ENCODE results near the gene PLAAT2. TPM values are rescaled to one million over a fixed set of nuclear protein-coding genes. Genes with fewer than 3 reads are reported as not detected.

The PLAAT2 gene
- total RNA-seq, 1 experiment from 2014 or later, result 0.66 TPM

- TF ChIP-seq, protein P1, sequence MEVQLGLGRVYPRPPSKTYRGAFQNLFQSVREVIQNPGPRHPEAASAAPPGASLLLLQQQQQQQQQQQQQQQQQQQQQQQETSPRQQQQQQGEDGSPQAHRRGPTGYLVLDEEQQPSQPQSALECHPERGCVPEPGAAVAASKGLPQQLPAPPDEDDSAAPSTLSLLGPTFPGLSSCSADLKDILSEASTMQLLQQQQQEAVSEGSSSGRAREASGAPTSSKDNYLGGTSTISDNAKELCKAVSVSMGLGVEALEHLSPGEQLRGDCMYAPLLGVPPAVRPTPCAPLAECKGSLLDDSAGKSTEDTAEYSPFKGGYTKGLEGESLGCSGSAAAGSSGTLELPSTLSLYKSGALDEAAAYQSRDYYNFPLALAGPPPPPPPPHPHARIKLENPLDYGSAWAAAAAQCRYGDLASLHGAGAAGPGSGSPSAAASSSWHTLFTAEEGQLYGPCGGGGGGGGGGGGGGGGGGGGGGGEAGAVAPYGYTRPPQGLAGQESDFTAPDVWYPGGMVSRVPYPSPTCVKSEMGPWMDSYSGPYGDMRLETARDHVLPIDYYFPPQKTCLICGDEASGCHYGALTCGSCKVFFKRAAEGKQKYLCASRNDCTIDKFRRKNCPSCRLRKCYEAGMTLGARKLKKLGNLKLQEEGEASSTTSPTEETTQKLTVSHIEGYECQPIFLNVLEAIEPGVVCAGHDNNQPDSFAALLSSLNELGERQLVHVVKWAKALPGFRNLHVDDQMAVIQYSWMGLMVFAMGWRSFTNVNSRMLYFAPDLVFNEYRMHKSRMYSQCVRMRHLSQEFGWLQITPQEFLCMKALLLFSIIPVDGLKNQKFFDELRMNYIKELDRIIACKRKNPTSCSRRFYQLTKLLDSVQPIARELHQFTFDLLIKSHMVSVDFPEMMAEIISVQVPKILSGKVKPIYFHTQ (CRISPR knock-in tag; IDR thresholded peaks at IDR 0.05), result no peak
- TF ChIP-seq ATF1 (CRISPR knock-in tag; IDR thresholded peaks at IDR 0.05) (no peak), MYBL2 (CRISPR knock-in tag; IDR thresholded peaks at IDR 0.05) (0 out of 2 replicates have a peak, but pooled peaks have one; percentile 7), GABPB1 (CRISPR knock-in tag; IDR thresholded peaks at IDR 0.05) (no peak), ZBTB43 (CRISPR knock-in tag; IDR thresholded peaks at IDR 0.05) (no peak), SOX15 (CRISPR knock-in tag; IDR thresholded peaks at IDR 0.05) (no peak), ZNF532 (CRISPR knock-in tag; IDR thresholded peaks at IDR 0.05; ENCODE audit: borderline replicate concordance) (no peak)
- TF ChIP-seq, protein P2, sequence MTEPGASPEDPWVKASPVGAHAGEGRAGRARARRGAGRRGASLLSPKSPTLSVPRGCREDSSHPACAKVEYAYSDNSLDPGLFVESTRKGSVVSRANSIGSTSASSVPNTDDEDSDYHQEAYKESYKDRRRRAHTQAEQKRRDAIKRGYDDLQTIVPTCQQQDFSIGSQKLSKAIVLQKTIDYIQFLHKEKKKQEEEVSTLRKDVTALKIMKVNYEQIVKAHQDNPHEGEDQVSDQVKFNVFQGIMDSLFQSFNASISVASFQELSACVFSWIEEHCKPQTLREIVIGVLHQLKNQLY (CRISPR knock-in tag; IDR thresholded peaks at IDR 0.05), result no peak
These were observed 55.2 kb downstream of the PLAAT2 start (continued) for GRCh38 chr11:63508009-63508408.

DNA sequence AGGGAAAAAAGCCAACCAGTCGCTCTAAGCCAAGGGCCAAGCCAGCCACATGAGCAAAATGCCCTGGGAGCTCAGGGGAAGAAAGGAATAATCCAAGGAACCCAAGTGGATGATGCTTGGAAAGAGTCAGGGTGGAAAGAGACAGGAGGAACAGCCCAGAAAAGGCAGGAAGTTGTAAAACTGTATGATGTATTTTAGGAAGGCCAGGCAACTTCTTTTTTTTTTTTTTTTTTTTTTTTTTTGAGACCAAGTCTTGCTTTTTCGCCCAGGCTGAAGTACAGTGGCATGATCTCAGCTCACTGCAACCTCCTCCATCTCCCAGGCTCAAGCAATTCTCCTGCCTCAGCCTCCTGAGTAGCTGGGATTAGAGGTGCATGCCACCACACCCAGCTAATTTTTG, 55.7 kb downstream of the PLAAT2 start:
- H3K4me3 Mint-ChIP-seq, result no peak overlapping the region
- peaks cover 9% of the 10 kb centered on the region; the same call in 1 of the 2 replicates for H3K9me3 Mint-ChIP-seq
- ChIA-PET CTCF (interaction anchor here (0.5 to 6.2 kb wide), 18 partner anchors 9 to 487 kb away, joined by 3 to 92 read pairs (median 5); partner anchors contain the start of gene PLAAT5), POLR2A (no interaction called here)
- ATAC-seq (no peak), DNase-seq (ENCODE audit: low spot score) (no peak)
- no peak overlapping the region for H3K27ac Mint-ChIP-seq
- H3K4me1 Mint-ChIP-seq, result peaks cover 68% of the 10 kb centered on the region
- peaks cover 6% of the 10 kb centered on the region; the same call in 1 of the 2 replicates for H3K27me3 Mint-ChIP-seq (ENCODE audit: low read depth)
- no peaks in the 10 kb centered on the region; the same call in 1 of the 2 replicates for H3K36me3 Mint-ChIP-seq
- TF ChIP-seq E2F1 (CRISPR knock-in tag; IDR thresholded peaks at IDR 0.05), result no peak
- no peak for TF ChIP-seq ZNF121 (CRISPR knock-in tag; IDR thresholded peaks at IDR 0.05)
- TF ChIP-seq CREM (CRISPR knock-in tag; IDR thresholded peaks at IDR 0.05), result no peak
- no peak for TF ChIP-seq GABPB1 (CRISPR knock-in tag; IDR thresholded peaks at IDR 0.05)
- TF ChIP-seq ZNF281 (CRISPR knock-in tag; IDR thresholded peaks at IDR 0.05), result no peak
- TF ChIP-seq ATF1 (CRISPR knock-in tag; IDR thresholded peaks at IDR 0.05), result no peak
- TF ChIP-seq AFF4 (CRISPR knock-in tag; IDR thresholded peaks at IDR 0.05; ENCODE audit: borderline replicate concordance), result no peak
- no peak for TF ChIP-seq GTF2I (CRISPR knock-in tag; conservative IDR thresholded peaks at IDR 0.05)
- TF ChIP-seq JUN (CRISPR knock-in tag; IDR thresholded peaks at IDR 0.05), result no peak
- no peak for TF ChIP-seq ZNF512 (CRISPR knock-in tag; IDR thresholded peaks at IDR 0.05; ENCODE audit: borderline replicate concordance)
- no peak for TF ChIP-seq TP53 (CRISPR knock-in tag; IDR thresholded peaks at IDR 0.05)
